ENCODE data around the gene FAM50B.

- TF ChIP-seq ZNF335 (tag by site-specific recombination; conservative IDR thresholded peaks at IDR 0.05) (no peak), REST (tag by site-specific recombination; IDR thresholded peaks at IDR 0.05) (no peak), ZNF549 (tag by site-specific recombination; IDR thresholded peaks at IDR 0.05) (no peak), PATZ1 (tag by site-specific recombination; IDR thresholded peaks at IDR 0.05) (no peak), ZNF174 (tag by site-specific recombination; IDR thresholded peaks at IDR 0.05) (no peak), ZIC2 (tag by site-specific recombination; IDR thresholded peaks at IDR 0.05) (no peak)
- TF ChIP-seq, protein P1, sequence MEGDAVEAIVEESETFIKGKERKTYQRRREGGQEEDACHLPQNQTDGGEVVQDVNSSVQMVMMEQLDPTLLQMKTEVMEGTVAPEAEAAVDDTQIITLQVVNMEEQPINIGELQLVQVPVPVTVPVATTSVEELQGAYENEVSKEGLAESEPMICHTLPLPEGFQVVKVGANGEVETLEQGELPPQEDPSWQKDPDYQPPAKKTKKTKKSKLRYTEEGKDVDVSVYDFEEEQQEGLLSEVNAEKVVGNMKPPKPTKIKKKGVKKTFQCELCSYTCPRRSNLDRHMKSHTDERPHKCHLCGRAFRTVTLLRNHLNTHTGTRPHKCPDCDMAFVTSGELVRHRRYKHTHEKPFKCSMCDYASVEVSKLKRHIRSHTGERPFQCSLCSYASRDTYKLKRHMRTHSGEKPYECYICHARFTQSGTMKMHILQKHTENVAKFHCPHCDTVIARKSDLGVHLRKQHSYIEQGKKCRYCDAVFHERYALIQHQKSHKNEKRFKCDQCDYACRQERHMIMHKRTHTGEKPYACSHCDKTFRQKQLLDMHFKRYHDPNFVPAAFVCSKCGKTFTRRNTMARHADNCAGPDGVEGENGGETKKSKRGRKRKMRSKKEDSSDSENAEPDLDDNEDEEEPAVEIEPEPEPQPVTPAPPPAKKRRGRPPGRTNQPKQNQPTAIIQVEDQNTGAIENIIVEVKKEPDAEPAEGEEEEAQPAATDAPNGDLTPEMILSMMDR (tag by site-specific recombination; IDR thresholded peaks at IDR 0.05), result no peak
These were observed 32.9 kb upstream of the FAM50B start for GRCh38 chr6:3816251-3816650.
